ENCODE results near the gene SPDYA.
"Not testable (repeated sequence)": the region's sequence is repeated elsewhere in the genome, so short reads cannot be mapped to it uniquely, and the experiment has no call there.

SPDYA gene

DNA sequence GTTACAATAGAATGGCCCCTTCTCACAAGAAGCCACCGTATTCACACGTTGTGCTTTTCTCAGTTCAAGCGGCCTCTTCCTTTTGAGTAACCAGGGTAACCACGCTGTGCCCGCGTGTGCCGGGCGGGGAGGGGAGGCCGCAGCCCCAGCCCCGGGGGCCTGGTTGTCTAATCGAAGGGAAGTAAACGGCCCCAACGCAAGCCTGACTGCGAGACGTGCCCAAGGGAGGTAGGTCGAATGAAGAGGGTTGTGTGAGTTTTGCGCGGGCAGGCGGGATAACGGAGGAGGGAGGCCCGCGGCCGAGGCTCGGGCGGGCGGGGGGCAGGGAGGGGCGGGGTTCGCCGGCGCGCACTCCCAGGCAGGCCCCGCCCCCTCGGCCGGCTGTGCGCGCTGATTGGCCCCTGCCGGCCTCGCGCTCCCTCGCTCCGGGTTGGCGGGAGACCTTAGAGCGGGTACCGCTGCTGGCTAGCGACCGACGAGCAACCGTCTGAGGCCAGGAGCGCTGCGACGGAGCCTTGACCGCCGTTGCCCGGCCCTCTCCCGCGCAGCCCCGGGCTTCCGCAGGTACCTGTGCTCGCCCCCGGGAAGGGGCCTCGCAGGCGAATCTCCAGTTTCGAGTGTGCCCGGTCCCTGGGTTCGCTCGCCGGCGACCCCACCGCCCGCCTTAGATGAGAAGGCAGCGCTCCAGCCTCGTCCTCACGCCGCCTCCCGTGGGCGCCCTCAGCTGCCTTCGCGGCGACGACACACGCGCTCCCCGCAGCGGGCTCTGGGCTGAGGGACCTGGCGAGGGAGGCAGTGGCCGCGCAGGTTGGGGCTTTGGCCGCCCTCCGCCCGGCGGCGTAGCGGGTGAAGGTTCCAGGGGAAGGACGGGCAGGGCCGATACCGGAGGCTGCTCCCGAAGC lies at the start of gene SPDYA:
SPDYA (plus strand) TSS at position 451 of the 902 bp plus-strand sequence. CDS start 5,181 bp downstream, outside the sequence.
- FAIRE-seq: no peak
- DNase-seq (ENCODE audit: low spot score): no peak

DNA sequence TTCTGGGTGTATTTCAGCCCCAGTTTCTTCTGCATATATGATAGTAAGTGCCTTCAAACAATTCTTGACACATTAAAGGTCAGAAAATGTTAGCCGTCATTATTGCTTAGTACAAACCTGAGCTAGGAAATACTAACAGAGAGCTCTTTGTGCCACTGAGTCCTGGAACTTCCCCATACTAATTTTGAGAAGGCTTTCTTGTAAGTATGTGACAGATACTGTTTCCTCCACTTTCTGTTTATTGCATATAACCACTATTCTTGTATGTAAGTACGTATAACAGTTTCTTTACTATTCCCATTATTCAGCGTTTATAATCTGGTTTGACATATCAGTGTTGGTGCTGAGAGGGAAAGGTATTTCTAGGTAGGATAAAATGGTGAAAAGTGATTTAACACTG lies 49.2 kb upstream of the SPDYA start:
- DNase-seq (ENCODE audit: low spot score) (no peak), FAIRE-seq (no peak)

DNA sequence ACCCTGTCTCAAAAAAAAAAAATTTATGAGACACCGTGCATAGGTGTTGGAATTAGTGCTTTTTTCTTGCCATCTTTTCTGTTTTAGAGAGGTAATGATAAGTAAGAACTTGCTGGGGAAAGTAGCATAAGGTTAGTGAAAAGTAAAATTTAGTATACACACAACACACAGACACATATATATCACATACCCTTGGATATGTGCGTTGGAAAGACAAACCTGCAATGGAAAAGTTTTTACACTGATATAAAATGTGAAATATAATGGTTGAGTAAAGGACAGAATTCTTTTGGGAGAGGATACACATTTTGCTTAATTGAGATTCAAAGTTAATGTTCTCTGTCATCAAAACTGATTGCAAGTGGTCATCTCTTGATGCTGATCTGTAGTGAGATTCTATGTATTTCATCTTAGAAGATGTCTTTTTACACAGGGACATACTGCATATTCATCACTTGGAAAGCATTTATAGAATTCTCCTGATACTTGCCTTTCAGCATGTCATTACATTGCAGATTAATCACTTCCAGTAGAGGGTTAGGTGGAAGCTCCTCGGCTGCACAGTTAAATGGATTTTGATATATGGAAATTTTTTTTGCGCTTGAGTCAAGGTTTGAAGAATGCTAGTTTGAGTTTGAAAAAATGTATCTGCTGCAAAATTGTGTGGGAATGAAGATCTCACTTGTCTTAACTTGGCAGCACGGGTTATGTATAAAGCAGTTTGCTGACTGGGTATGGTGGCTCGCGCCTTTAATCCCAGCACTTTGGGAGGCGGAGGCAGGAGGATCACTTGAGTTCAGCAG lies 45.5 kb upstream of the SPDYA start:
- DNase-seq (ENCODE audit: low spot score) (no peak), FAIRE-seq (no peak)

DNA sequence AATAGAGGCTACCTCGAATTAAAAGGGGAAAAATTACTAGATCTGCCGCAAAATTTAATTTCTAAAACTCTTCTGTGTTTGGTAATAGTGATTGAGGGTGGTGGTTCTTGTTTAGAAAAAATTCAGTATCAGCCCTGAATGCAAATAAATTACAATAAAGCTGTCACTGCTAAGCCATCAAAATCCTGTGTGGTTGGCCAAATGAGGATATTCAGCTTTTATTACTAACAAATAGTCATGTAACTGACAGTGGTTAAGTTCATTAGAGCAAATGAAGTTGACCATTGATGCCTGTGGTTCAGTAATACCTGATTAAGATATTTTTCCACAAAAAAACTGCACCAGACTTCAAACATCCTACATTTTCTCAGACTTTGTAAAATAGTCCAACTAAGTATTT lies 44.6 kb upstream of the SPDYA start:
- no peak for FAIRE-seq
- DNase-seq (ENCODE audit: low spot score): no peak

DNA sequence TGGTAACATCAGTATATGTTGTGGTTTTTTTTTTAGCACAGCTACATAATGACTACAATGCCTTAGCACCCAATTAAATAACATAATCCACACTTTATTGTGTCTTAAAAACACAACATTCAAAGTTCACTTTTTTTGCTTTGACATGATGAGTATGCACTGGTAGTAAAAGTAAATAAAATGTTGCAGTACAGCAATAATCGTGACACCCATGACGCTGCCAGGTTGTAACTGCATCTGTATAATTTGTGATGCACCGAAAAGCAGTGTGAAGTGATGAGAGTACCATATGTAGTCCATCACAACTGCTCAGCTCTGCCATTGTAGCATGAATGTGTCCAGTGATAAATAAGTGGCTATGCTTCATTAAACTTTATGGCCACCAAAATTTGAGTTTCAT lies 43.3 kb upstream of the SPDYA start:
- FAIRE-seq (no peak), DNase-seq (ENCODE audit: low spot score) (no peak)

DNA sequence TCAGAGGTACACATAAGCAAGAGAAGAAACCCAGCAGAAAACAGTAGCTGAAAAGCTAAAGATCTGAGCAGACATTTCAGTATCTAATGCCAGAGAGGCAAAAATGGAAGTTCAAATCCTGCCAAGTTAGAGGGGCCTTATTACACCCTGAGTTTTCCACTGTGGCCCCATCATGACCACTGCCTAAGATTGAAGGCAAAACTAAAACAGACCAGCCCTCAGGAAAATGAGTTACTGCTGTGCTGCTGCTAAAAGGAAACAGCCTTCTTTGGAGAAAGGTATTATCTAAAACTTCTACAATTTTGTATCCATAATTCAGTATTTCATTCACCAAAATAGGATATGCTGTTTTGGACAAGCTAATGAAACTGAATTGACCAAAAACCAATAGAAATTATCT lies 42.2 kb upstream of the SPDYA start:
- FAIRE-seq (no peak), DNase-seq (ENCODE audit: low spot score) (no peak)

DNA sequence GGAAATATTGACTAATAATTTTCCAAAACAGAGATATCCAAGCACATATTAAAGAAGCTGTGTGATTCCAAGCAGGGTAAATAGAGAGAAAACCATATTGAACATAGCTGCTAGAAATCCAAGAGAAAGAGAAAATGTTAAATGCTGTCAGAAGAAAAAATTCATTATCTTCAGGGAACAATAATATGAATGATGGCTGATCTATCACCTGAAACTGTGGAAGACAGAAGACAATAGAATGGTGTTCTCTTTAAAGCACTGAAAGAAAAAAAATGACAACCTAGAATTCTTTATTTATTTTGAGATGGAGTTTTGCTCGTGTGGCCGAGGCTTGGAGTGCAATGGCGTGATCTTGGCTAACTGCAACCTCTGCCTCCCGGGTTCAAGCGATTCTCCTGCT lies 41.7 kb upstream of the SPDYA start:
- DNase-seq (ENCODE audit: low spot score) (no peak), FAIRE-seq (no peak)

DNA sequence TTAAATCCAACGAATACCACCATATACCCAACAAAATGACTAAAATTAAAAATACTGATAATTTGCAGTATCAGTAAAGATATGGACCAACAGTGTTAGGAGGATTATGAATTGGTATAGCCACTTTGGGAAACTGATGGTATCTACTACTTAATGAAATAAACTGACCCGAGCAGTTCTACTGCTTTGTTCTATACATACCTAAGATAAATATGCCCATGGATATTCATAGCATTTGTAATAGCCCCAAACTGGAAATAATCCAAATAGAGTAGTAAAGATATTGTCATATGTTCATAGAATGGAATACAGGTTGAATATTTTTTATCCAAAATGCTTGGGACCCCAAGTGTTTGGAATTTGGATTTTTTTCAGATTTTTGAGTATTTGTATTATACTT lies 38.3 kb upstream of the SPDYA start:
- DNase-seq (ENCODE audit: low spot score) (no peak), FAIRE-seq (no peak)

DNA sequence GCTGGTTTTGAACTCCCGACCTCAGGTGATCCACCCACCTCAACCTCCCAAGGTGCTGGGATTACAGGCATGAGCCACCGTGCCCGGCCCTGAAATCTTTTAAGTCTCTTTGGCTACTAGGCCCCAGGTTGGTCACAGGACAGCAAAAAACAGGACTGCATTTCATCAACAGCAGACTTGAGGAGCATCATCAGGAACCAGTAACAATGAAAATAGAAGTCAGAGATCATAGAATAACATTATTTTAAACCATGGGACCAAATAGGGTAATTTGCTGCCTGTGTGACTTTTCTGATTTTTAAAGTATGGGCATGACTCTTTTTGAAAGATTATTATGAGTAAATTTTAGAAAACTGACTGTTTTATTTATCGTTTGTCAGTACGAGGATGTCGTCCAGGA lies 34.2 kb upstream of the SPDYA start:
- DNase-seq (ENCODE audit: low spot score) (no peak), FAIRE-seq (no peak)

DNA sequence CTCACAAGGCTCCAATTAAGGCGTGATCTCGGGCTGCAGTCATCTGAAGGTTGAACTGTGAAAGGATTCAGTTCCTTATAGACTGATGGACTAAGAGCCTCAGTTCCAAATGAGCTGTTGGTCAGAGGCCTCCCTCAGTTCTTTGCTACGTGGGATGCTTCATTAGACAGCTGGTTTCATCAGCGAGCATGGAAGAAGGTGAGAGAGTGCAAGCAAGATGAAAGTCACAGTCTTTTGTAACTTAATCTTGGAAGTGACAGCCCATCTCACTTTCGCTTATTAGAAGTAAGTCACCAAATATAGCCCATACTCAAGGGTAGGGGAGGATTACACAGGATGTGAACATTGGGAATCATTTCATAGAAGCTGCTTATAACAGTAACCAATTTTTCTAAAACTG lies 32.2 kb upstream of the SPDYA start:
- FAIRE-seq: no peak
- DNase-seq (ENCODE audit: low spot score): no peak

DNA sequence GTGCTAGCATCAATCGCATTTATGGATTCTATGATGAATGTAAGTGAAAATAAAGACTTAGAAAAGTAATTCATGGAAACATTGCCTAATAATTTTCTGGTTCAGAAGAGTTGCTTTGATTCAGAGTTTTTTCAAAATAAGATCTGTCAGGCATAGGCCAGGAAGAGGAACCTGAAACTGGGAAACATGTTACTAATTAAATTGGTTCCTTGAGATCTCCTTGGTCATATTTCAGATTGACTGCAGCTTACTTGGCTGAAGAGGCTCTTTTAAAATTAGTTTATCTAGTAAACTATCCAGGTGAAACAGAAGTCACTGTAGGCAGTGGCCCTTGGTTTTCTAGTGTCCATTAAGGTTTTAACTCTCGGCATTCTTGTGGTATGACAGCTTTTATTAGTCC lies 31.6 kb upstream of the SPDYA start:
- FAIRE-seq (no peak), DNase-seq (ENCODE audit: low spot score) (no peak)

DNA sequence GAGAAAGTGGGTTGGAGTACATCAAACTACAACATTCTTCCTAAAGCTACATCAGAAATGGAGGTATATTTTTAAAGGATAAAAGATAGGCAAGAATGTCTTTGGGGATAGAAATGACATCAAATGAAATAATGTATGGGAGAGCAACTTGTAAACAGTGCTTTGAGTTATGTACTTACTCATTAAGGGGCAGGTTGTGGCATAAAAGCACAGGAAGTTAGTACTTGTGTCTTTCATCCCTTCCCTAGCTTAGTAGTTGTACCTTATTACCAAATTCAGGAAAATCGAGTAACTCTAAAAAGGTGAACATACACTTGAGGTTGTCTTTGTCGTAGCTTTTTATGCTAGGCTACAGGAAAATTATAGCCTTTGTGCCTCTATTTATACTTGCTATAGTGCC lies 30.1 kb upstream of the SPDYA start:
- FAIRE-seq (no peak), DNase-seq (ENCODE audit: low spot score) (no peak)

DNA sequence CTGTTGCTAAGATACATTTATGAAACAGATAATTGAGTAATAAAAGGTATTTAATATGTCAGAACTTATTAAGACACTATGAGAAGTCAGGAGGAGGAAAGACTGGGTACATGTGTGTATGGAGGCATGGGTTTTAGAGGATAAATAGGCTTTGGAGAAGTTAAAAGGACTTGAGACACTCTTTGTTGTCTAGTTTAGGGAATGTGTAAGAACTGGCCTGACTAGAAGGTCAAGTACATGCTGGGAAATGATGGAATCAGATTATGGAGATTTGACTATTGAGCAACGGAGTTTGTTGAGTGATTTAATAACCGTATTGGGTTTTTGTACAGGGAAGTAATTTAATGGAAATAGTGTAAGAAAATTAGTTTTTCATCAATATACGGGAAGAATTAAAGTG lies 28.2 kb upstream of the SPDYA start:
- FAIRE-seq: no peak
- no peak for DNase-seq (ENCODE audit: low spot score)

DNA sequence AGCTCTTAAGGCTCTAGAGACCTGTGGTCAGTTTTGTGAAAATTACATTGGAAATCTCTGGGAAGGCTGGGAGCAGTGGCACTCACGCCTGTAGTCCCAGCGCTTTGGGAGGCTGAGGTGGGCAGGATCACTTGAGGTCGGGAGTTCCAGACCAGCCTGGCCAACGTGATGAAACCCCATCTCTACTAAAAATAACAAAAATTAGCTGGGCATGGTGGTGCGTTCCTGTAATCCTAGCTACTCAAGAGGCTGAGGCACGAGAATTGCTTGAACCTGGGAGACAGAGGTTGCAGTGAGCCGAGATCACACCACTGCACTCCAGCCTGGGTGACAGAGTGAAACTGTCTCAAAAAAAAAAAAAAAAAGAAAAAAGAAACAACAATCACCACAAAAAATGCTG lies 26.1 kb upstream of the SPDYA start:
- not testable (repeated sequence) for FAIRE-seq; DNase-seq (ENCODE audit: low spot score)

DNA sequence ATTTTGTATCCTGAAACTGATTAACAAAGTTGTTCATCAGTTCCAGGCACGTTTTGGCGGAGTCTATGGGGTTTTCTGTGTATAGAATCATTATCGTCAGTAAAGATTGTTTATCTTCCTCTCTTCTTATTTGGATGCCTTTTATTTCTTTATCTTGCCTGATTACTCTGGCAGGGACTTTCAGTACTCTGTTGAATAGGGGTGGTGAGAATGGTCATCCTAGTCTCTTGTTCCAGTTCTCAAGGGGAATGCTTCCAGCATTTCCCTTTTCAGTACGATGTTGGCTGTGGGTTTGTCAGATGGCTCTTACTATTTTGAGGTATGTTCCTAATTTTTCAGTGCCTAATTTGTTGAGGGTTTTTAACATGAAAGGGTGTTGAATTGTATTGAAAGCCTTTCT lies 14.0 kb upstream of the SPDYA start:
- no peak for FAIRE-seq

DNA sequence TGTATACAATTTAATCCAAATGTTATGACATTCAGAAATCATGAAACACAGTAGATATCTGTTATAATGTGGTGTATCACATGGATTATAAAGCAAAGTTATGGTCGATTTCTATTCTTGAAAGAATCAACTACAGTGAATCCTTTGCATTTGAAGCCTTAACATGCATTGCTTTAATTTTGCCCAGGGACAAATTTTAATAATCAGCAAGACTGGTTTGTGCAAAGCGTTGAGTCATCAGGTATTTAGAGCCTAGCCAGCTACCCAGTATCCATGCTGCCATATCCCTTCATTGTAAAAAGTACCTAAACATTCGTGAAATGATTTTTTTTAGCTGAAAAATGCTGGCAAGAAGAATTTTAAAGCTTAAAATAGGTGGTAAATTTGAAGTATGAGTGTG lies 8.9 kb upstream of the SPDYA start:
- no peak for DNase-seq (ENCODE audit: low spot score)
- FAIRE-seq: no peak

More for the DNA sequence above, 14.0 kb upstream of the SPDYA start:
- DNase-seq (ENCODE audit: low spot score): no peak

DNA sequence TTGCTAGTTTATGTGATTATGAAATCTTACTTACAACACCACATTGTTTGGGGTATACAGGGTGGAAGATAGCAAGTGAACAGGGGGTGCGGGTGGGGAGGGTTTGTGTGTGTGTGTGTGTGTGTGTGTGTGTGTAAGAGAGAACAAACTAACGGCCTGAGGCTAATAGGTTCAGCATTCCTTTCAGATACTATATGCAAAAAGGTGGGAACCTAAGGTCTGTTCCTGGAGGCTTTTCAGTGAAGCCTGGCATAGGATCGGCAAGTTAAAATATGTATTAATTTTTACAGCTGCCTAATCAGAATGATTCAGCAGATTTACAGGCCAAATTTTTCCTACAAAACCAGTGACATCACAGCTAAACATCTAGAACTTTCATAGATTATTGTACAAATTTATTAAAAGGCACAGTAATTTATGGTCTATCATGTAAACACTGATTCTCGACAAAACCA lies 7.6 kb upstream of the SPDYA start:
- no peak for DNase-seq (ENCODE audit: low spot score)

DNA sequence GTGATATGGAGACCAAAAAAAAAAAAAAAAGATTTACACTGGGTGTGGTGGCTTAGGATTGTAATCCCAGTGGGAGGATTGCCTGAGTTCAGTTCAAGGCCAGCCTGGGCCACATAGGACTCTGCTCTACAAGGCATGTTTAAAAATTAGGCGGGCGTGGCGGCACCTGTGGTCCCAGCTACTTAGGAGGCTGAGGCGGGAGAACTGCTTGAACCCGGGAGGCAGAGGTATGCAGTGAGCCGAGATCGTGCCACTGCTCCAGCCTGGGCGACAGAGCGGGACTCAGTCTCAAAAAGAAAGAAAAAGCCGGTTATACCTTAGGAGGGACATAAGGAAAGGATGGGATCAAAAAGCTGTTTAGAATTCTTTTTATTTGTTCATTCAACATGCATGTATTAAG lies 707 bp upstream of the SPDYA start:
- DNase-seq (ENCODE audit: low spot score): no peak
- no peak for FAIRE-seq

More for the DNA sequence above, 7.6 kb upstream of the SPDYA start:
- FAIRE-seq: no peak

DNA sequence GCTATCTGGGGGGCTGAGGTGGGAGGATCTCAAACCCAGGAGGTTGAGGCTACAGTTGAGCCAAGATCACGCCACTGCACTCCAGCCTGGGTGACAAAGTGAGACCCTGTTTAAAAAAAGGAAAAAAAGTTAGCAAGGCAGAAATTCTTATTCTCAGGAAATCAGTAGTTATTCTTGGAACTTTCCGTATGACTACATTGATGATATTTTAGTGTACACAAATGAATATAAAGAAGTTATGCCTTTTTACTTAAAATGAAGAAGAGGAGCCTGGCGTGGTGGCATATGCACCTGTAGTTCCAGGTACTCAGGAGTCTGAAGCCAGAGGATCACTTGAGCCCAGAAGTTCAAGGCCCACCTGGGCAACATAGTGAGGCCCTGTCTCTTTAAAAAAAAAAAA lies 7.4 kb downstream of the SPDYA start:
- no peak for FAIRE-seq
- no peak for DNase-seq (ENCODE audit: low spot score)

DNA sequence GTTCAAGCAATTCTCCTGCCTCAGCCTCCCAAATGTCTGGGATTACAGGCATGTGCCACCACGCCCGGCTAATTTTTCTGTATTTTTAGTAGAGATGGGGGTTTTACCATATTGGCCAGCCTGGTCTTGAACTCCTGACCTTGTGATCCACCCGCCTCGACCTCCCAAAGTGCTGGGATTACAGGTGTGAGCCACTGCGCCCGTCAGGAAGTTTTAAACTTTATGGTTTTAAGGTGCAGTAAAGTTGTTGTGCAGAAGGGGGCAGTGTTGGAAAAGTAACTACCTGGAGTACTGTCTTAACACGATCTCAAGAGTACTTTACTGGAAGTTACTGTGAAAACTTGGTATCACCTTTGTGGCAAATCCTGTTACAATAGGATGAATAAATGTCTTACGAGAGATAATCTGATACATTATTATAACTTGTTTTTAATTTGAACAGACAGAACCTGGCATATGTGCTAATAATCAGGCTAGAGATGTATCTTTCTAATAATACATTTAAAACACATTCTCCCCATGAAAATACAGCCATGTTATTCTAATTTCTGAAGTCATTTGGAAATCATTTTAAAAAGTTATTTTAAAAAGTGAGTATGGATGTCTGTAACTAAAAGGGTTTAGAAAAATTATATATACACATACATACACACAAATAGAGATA lies 10.8 kb downstream of the SPDYA start:
- DNase-seq (ENCODE audit: low spot score) (peak; percentile 58), FAIRE-seq (no peak)

DNA sequence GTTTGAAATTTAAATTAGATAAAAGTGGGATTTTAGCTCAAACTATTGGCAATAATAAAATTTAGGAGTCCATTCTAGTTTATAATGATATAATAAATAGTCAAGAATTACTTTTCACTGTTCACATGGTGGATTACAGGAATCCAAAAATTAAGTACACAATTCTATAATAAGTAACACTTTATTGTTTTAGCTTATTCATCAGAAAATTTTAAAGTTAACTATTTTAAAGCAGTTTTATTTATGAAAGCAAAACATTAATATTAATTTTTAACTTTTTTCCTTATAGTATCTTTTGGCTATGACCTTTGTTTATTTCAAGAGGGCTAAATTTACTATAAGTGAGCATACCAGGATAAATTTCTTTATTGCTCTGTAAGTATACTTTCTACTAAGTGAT lies 11.4 kb downstream of the SPDYA start:
- FAIRE-seq (no peak), DNase-seq (ENCODE audit: low spot score) (no peak)

DNA sequence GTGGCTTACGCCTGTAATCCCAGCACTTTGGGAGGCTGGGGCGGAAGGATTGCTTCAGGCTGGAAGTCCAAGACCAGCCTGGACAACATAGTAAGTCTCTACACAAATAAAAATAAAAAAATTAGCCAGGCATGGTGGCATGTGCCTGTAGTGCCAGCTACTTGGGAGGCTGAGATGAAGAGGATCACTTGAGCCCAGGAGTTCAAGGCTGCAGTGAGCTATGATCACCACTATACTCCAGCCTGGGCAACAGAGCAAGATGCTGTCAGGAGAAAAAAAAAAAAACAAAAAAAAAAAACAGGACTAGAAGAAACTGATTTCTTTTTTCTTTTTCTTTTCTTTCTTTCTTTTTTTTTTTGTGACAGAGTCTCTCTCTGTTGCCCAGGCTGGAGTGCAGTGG lies 13.6 kb downstream of the SPDYA start:
- DNase-seq (ENCODE audit: low spot score): no peak
- FAIRE-seq: no peak

Measured in urothelium cell line (cell line).